Stomach (tissue), 19 donors: Measurements from ENCODE around the gene TMEM198. TPM values are rescaled to one million over a fixed set of nuclear protein-coding genes. Genes with fewer than 3 reads are reported as not detected.

Experiments
- DNase-seq, 2 donors: peaks; one replicate each; pipeline versions ENCODE4 v3.0.0 to v3.0.0-alpha.2; 2013 to 2019
- H3K27ac ChIP-seq, 5 donors: fragments of 200-600 bp in 4 of 5; sonication (generic) in 4 of 5; one replicate each; pipeline ENCODE4 v1.5.1; 2013 to 2019; ENCODE audit warnings: mild to moderate bottlenecking in 1 of 5, moderate library complexity in 1 of 5
- H3K27me3 ChIP-seq, 3 donors: fragments of 200-600 bp; sonication (generic); one replicate each; pipeline ENCODE4 v1.5.1; 2017 to 2019; ENCODE audit warnings: mixed run types in 1 of 3
- H3K36me3 ChIP-seq, 4 donors: fragments of 200-600 bp; sonication (generic); 1 replicate in 3 of 4; 2 replicates in 1 of 4; pipeline ENCODE4 v1.5.1; 2016 to 2019
- H3K4me1 ChIP-seq, 4 donors: fragments of 200-600 bp; sonication (generic); one replicate each; pipeline ENCODE4 v1.5.1; 2016 to 2019
- H3K4me3 ChIP-seq, 4 donors: fragments of 200-600 bp; sonication (generic) in 3 of 4; one replicate each; pipeline ENCODE4 v1.5.1; 2016 to 2019; ENCODE audit warnings: mild to moderate bottlenecking in 1 of 4
- H3K9me3 ChIP-seq, 4 donors: fragments of 200-600 bp; sonication (generic); one replicate each; pipeline ENCODE4 v1.5.1; 2016 to 2019
- EP300 ChIP-seq: sonication (generic); formaldehyde crosslinking; IDR thresholded peaks from one replicate; pipeline ENCODE4 v1.6.1; 2017; ENCODE audit warnings: antibody characterized with exemption
- POLR2A ChIP-seq, 4 donors: fragments of 450-650 bp; IDR thresholded peaks; one replicate each; pipeline ENCODE4 v1.6.1; 2016; ENCODE audit warnings: antibody characterized with exemption in 4 of 4, control low read depth in 2 of 4, mild to moderate bottlenecking in 1 of 4, moderate library complexity in 1 of 4
- POLR2AphosphoS5 ChIP-seq, 3 donors: sonication (generic); formaldehyde crosslinking; IDR thresholded peaks; one replicate each; pipeline ENCODE4 v1.6.1; 2016; ENCODE audit warnings: antibody characterized with exemption in 3 of 3
- WGBS, 5 donors: extraction: QIAGEN DNeasy Blood & Tissue Kit in 3 of 5; methylation state at CpG; one replicate each; pipeline versions ENCODE4 v1.1.5 to v1.1.7; 2013 to 2018; 5-methylcytosine and 5-hydroxymethylcytosine counted together
- intact Hi-C: fragments of 100-400 bp; cut with DNase I; formaldehyde crosslinking; loops from one replicate; pipeline ENCODE4 v1.15.1; 2023; ENCODE audit warnings: low total_unique reads
- long read RNA-seq, 10 donors: transcript quantifications; one replicate each; lab custom pipeline, GENCODE V29; 2026
- polyA plus RNA-seq, 3 donors: library from polyadenylated mRNA; stranded (reverse); fragments of 200-250 nt; gene quantifications; one replicate each; pipeline ENCODE4 v1.2.3, GENCODE V29; 2013
- total RNA-seq, 5 donors: library from RNA; depleted of rRNA; stranded (reverse); fragments of >200 nt; gene quantifications; one replicate each; pipeline versions ENCODE4 v1.1.0 to v1.2.3, GENCODE V29; 2014 to 2016
- TF ChIP-seq, protein P1 (sequence below), 7 experiments: fragments of 450-650 bp in 4 of 7; fragments of 200-600 bp in 3 of 7; sonication (generic) in 3 of 7; IDR thresholded peaks; one replicate each; pipeline ENCODE4 v1.5.1; 2016 to 2019; ENCODE audit warnings: antibody characterized with exemption in 7 of 7, control low read depth in 2 of 7, mild to moderate bottlenecking in 1 of 7
- donor health status: healthy with polysubstance abuse.
- donor health status: Bipolar disorder and iron deficiency.
- donor health status: healthy.

TMEM198 gene, protein sequence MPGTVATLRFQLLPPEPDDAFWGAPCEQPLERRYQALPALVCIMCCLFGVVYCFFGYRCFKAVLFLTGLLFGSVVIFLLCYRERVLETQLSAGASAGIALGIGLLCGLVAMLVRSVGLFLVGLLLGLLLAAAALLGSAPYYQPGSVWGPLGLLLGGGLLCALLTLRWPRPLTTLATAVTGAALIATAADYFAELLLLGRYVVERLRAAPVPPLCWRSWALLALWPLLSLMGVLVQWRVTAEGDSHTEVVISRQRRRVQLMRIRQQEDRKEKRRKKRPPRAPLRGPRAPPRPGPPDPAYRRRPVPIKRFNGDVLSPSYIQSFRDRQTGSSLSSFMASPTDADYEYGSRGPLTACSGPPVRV
- total RNA-seq (1 to 10 TPM in 2 of 5 donors, under 1 TPM in 1, not detected in 2; 0.92 to 7.5 (median 2.7) TPM), polyA plus RNA-seq (1 to 10 TPM; 1.4 to 4.7 (median 2.1) TPM)
- long read RNA-seq, donor 1, result 0 reads
- long read RNA-seq, donor 2, partial matches to known transcripts, result 0 of 1 reads
- long read RNA-seq, donor 2, other reads (novel, unspliced or antisense), result 0 of 1 reads
- long read RNA-seq, donor 3, result 0 reads
- long read RNA-seq, donor 4, result 0 reads
- long read RNA-seq, donor 5, result 0 reads
- long read RNA-seq, donor 6, result 0 reads
- long read RNA-seq, donor 7, result 0 reads
- long read RNA-seq, donor 8, partial matches to known transcripts, result 0 of 1 reads
- long read RNA-seq, donor 8, other reads (novel, unspliced or antisense), result 0 of 1 reads
- long read RNA-seq, donor 9, result 0 reads
- long read RNA-seq, donor 10, result 0 reads

DNA sequence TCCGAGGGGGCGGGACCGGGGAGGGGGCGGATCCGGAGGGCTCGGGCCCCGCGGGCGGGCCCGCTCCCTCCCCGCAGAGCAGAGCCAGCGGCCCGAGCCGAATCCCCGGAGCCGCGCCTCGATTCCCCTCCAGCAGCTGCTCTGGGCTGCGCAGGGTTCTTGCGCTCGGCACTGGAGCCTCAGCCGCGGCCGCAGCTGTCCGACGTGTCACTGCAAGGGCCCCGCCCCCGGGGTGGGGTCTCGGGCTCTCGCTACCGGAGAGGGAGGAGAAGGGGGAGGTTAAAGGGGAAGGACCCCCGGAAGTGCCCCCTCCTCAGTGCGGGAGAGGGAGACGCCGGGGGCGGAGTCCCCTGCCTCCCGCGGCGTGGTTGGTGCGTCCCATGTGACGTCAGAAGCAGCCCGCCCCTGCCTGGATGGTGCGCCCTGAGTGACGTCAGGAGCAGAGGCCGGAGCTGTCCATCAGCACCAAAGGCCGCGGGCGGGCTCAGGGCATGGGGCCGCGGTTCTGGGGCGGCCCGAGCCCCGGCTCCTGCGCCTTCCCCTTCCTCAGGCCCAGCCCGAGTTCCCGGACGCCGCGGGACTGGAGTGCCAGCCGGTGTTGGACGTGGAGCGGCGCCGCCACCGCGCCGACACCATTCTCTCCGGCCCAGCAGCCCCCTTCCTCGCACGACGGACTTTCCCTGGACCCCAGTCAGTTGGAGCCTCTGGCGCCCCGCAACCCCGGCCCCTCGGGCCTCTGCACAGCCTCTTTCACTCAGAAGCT lies at the start of gene TMEM198, which contains the start of gene CHPF:
Gene TMEM198, plus strand, starts transcription at position 433 of the 763 bp plus-strand sequence. CDS start 700 bp downstream, outside the sequence.
Gene CHPF, minus strand, starts transcription at position 214 of the 763 bp plus-strand sequence. CDS start 271 bp downstream, outside the sequence.
- WGBS, 5 donors, result 0 to 5% (median 1%) methylated on average over 16 to 75 of the region's 75 CpGs
- peak; percentile 99 for DNase-seq
- intact Hi-C loops, result loop anchor here (5.0 kb wide), 1 partner anchor 99 kb away; no protein-coding TSS in a partner anchor

DNA sequence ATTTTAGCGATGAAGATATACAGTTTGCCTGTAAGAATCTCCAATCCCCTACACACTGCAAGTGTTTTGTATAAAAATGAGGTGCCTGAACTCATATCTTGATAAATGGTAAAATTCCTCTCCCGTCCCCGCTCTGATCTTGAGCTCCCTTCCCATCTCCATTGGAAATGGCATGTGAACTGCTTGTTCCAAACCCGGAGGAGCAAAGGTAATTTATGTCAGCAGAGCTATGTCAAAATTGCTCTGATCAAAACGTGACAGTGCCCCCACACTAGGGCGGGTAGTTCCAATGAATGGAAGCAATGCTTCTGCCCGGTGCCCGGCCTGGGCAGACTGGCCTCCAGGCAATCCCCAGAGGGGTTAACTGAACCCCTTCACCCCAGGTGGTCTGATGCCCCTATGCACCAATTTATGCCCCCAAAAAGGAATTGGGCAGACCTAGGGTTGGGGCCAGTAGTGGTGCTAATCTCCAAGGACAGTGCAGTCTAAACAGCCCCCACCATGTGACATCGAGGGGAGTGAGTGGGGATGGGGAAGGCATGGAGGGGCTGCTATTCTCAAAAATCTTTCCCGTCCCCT lies 48.8 kb upstream of the TMEM198 start:
- TF ChIP-seq POLR2A (IDR thresholded peaks at IDR 0.05), result no peak
- TF ChIP-seq, protein P1, sequence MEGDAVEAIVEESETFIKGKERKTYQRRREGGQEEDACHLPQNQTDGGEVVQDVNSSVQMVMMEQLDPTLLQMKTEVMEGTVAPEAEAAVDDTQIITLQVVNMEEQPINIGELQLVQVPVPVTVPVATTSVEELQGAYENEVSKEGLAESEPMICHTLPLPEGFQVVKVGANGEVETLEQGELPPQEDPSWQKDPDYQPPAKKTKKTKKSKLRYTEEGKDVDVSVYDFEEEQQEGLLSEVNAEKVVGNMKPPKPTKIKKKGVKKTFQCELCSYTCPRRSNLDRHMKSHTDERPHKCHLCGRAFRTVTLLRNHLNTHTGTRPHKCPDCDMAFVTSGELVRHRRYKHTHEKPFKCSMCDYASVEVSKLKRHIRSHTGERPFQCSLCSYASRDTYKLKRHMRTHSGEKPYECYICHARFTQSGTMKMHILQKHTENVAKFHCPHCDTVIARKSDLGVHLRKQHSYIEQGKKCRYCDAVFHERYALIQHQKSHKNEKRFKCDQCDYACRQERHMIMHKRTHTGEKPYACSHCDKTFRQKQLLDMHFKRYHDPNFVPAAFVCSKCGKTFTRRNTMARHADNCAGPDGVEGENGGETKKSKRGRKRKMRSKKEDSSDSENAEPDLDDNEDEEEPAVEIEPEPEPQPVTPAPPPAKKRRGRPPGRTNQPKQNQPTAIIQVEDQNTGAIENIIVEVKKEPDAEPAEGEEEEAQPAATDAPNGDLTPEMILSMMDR (IDR thresholded peaks at IDR 0.05), result no peak
- no peak for TF ChIP-seq EP300
- TF ChIP-seq POLR2AphosphoS5 (IDR thresholded peaks at IDR 0.05), result no peak
- 18 to 24% (median 23%) methylated on average over 10 of the region's 10 CpGs for WGBS, 5 donors
- no peak for DNase-seq
- intact Hi-C loops, result loop anchor here (5.0 kb wide), 1 partner anchor 37 kb away; no protein-coding TSS in a partner anchor
- no peaks in the 10 kb centered on the region for H3K9me3 ChIP-seq
- peaks cover 0 to 60% (median 28%) of the 10 kb centered on the region in 3 donors for H3K27me3 ChIP-seq
- H3K4me3 ChIP-seq, result no peak overlapping the region
- H3K4me1 ChIP-seq, result peaks cover 21 to 47% (median 40%) of the 10 kb centered on the region in 4 donors
- peak overlapping the region in 3 of 5 donors; percentile 98 to 99 (median 98) for H3K27ac ChIP-seq
- peaks cover 0 to 17% (median 5%) of the 10 kb centered on the region in 4 donors for H3K36me3 ChIP-seq

More for the DNA sequence above, at the start of gene TMEM198, which contains the start of gene CHPF:
- H3K4me3 ChIP-seq, result peak within 1 kb of the TSS; percentile 74 to 88 (median 82)
- TF ChIP-seq POLR2A (IDR thresholded peaks at IDR 0.05) (peak in 1 of 4 donors; percentile 32), POLR2AphosphoS5 (IDR thresholded peaks at IDR 0.05) (peak; percentile 41 to 85 (median 78)), EP300 (no peak)
- TF ChIP-seq, protein P1 (IDR thresholded peaks at IDR 0.05), result no peak
- H3K4me1 ChIP-seq, result peaks cover 26 to 41% (median 36%) of the 10 kb centered on the region in 4 donors
- H3K27ac ChIP-seq, result peak within 1 kb of the TSS; percentile 94 to 97 (median 96)
- H3K36me3 ChIP-seq, result peaks cover 19 to 28% (median 25%) of the 10 kb centered on the region in 4 donors
- no peaks in the 10 kb centered on the region for H3K9me3 ChIP-seq
- peaks cover 0 to 26% (median 0%) of the 10 kb centered on the region in 3 donors for H3K27me3 ChIP-seq

DNA sequence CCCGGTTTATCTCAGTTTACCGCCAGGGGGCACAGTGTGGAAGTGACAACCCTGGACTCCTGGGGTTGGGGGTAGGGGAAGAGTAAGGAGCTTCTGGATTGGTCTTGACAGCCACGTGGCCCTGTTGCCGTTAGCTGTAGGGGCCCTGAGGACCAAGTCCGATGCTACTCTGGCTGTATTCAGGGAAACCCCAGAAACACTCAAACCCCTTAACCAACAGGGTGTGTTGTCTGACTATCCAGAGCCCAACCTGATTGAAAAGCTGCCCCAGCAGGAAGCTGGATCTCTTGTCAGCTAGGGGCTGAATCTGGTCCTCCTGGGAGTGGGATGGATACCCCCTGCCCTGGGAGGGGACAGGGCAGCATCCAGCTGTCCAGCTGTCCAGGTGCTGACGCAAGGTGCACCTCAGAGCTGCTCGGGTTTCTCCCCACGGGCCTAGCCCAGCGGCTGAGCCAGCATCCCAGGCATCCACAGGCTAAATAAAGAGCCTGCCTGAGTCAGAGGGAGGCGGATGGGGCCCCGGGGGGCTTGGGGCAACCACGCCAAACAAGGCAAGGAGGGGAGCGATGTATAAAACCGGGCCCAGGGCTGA lies 48.2 kb upstream of the TMEM198 start:
- H3K4me3 ChIP-seq, result no peak overlapping the region
- 10 to 30% (median 22%) methylated on average over 6 to 14 of the region's 14 CpGs for WGBS, 5 donors
- H3K36me3 ChIP-seq, result peaks cover 0 to 13% (median 3%) of the 10 kb centered on the region in 4 donors
- H3K4me1 ChIP-seq, result peaks cover 21 to 53% (median 46%) of the 10 kb centered on the region in 4 donors
- peaks cover 0 to 60% (median 28%) of the 10 kb centered on the region in 3 donors for H3K27me3 ChIP-seq
- no peaks in the 10 kb centered on the region for H3K9me3 ChIP-seq
- peak; percentile 62 to 85 for DNase-seq
- intact Hi-C loops, result no loop called here
- peak overlapping the region in 3 of 5 donors; percentile 98 to 99 (median 98) for H3K27ac ChIP-seq
- no peak for TF ChIP-seq EP300
- TF ChIP-seq, protein P1 (IDR thresholded peaks at IDR 0.05), result peak in 4 of 7 experiments; percentile 34 to 54 (median 49)
